ENCODE measurements around the gene DTNA.

Gene DTNA

DNA sequence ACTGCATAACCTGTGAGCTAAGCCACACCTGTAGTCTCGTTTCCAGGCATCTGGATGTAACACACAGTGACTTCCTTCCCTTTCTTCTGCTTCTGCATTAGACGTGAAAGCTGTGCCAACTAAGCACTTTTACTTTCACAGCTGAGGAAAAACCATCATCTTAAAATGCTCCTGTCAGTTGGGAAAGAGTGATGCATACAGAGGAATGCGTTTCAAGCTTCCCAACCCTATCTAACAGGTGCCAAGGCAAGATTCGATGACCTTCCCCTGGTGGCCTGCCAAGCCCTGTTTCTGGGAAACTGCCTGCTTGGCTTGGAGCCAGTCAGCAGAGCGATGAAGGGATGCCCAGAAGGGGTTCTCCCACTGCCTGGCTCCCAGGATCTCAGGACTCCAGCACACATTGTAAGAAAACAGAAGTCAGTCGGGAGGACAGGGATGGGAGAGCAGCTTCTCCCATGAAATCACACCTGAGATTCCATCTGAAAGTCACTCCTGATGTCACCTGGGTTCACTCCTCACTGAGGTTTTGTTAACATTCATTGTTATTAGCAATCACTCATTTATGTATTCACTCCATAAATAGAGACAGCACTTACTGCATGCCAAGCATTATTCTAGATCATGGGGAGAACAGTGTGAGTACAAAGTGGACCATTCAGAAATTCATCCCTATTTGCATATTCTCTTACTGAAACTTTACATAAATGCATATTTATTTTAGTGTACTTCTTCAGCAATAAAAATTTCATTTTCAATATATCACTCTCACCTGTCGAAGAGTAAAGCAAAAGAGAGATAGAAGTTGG is 64.1 kb downstream of the DTNA start:
- TF ChIP-seq CTCF (IDR thresholded peaks at IDR 0.05; ENCODE audit: low read depth, low read length, missing control alignments), result no peak
- in situ Hi-C loops (cut with HindIII; ENCODE audit: low sequenced_read_pairs), result no loop called here
- peak; percentile 23 for DNase-seq (ENCODE audit: low read depth)
- no peak overlapping the region for H3K4me3 ChIP-seq (ENCODE audit: low read depth, low read length)

DNA sequence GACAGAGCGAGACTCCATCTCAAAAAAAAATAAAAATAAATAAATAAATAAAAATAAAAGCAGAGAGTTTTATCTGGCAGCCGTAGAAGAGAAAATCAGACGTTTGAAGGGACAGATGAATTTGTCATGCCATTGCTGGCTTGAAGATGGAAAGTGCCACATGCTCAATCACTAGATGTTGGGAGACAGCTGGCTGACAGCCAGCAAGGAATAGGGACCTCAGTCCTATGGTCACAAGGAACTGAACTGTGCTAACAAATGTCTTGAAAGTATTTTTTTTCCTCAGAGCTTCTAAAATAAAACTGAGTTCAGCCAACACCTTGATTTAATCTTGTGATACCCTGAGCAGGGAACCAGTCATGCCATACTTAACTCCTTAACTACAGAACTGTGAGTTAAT is 65.4 kb downstream of the DTNA start:
- in situ Hi-C loops (cut with HindIII; ENCODE audit: low sequenced_read_pairs), result no loop called here
- no peak for DNase-seq (ENCODE audit: low read depth)
- TF ChIP-seq CTCF (IDR thresholded peaks at IDR 0.05; ENCODE audit: low read depth, low read length, missing control alignments), result no peak
- no peak overlapping the region for H3K4me3 ChIP-seq (ENCODE audit: low read depth, low read length)

DNA sequence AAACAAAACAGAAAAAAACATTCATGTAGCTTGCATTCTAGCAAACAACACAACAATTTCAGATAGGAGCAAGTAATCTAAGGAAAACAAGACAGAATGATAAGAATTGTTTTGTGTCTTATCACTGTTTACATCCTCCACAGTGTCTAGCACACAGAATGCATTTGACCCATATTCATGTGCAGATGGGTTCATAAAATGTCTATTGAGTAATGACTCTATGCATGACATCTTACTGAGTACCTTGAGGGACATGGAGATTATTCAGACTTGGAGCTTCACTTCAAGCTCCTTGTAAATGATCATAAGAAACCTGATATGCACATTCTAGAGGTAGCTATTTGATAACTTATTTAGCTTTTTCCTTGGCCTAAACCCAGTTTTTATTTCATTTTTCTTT is 69.0 kb downstream of the DTNA start:
- no peak overlapping the region for H3K4me3 ChIP-seq (ENCODE audit: low read depth, low read length)
- in situ Hi-C loops (cut with HindIII; ENCODE audit: low sequenced_read_pairs), result no loop called here
- TF ChIP-seq CTCF (IDR thresholded peaks at IDR 0.05; ENCODE audit: low read depth, low read length, missing control alignments), result no peak
- DNase-seq (ENCODE audit: low read depth), result no peak

GRCh38 chr18:34780856-34781255 is 70.8 kb downstream of the DTNA start:
- in situ Hi-C loops (cut with HindIII; ENCODE audit: low sequenced_read_pairs), result no loop called here
- DNase-seq (ENCODE audit: low read depth), result no peak
- TF ChIP-seq CTCF (IDR thresholded peaks at IDR 0.05; ENCODE audit: low read depth, low read length, missing control alignments), result no peak
- no peak overlapping the region for H3K4me3 ChIP-seq (ENCODE audit: low read depth, low read length)

- no peak overlapping the region for H3K4me3 ChIP-seq (ENCODE audit: low read depth, low read length)
- DNase-seq (ENCODE audit: low read depth), result no peak
- no peak for TF ChIP-seq CTCF (IDR thresholded peaks at IDR 0.05; ENCODE audit: low read depth, low read length, missing control alignments)
- in situ Hi-C loops (cut with HindIII; ENCODE audit: low sequenced_read_pairs), result no loop called here
Measured at GRCh38 chr18:34783501-34783900, 73.4 kb downstream of the DTNA start.

- no peak for TF ChIP-seq CTCF (IDR thresholded peaks at IDR 0.05; ENCODE audit: low read depth, low read length, missing control alignments)
- in situ Hi-C loops (cut with HindIII; ENCODE audit: low sequenced_read_pairs), result no loop called here
- H3K4me3 ChIP-seq (ENCODE audit: low read depth, low read length), result no peak overlapping the region
- no peak for DNase-seq (ENCODE audit: low read depth)
Measured at GRCh38 chr18:34786162-34786741, 76.2 kb downstream of the DTNA start.
